NCI-H526 treated with DMSO at 0.1 percent for 48 hours (cell line): ENCODE results near the gene NDOR1.
"Not testable (repeated sequence)": the region's sequence is repeated elsewhere in the genome, so short reads cannot be mapped to it uniquely, and the experiment has no call there.

Experiments used
- DNase-seq: peaks from one replicate; lab custom pipeline; 2025; lab: John Stamatoyannopoulos, UW

The NDOR1 gene

GRCh38 chr9:137231372-137232039 lies 26.0 kb downstream of the NDOR1 start:
- no peak for DNase-seq

- no peak for DNase-seq
These were observed 26.6 kb downstream of the NDOR1 start for GRCh38 chr9:137232101-137232500.

DNA sequence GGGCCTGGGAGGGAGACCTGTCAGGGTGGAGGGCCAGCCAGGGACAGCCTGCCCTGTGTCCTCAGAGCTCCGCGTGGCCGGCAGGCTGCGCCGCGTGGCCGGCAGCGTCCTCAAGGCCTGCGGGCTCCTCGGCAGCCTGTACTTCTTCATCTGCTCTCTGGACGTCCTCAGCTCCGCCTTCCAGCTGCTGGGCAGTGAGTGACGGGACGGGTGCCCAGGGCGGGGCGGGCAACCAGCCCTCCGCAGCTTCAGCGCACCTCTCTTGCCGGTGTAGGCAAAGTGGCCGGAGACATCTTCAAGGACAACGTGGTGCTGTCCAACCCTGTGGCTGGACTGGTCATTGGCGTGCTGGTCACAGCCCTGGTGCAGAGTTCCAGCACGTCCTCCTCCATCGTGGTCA lies 27.0 kb downstream of the NDOR1 start:
- no peak for DNase-seq

GRCh38 chr9:137233143-137233980 lies 27.9 kb downstream of the NDOR1 start:
- no peak for DNase-seq

GRCh38 chr9:137234055-137234697 lies 28.7 kb downstream of the NDOR1 start:
- DNase-seq: no peak

GRCh38 chr9:137234758-137235423 lies 29.4 kb downstream of the NDOR1 start:
- no peak for DNase-seq

GRCh38 chr9:137235424-137236237 lies 30.1 kb downstream of the NDOR1 start:
- no peak for DNase-seq

- peak; percentile 12 for DNase-seq
These were observed 30.9 kb downstream of the NDOR1 start for GRCh38 chr9:137236238-137236935.

GRCh38 chr9:137236936-137237421 lies 31.5 kb downstream of the NDOR1 start:
- no peak for DNase-seq

DNA sequence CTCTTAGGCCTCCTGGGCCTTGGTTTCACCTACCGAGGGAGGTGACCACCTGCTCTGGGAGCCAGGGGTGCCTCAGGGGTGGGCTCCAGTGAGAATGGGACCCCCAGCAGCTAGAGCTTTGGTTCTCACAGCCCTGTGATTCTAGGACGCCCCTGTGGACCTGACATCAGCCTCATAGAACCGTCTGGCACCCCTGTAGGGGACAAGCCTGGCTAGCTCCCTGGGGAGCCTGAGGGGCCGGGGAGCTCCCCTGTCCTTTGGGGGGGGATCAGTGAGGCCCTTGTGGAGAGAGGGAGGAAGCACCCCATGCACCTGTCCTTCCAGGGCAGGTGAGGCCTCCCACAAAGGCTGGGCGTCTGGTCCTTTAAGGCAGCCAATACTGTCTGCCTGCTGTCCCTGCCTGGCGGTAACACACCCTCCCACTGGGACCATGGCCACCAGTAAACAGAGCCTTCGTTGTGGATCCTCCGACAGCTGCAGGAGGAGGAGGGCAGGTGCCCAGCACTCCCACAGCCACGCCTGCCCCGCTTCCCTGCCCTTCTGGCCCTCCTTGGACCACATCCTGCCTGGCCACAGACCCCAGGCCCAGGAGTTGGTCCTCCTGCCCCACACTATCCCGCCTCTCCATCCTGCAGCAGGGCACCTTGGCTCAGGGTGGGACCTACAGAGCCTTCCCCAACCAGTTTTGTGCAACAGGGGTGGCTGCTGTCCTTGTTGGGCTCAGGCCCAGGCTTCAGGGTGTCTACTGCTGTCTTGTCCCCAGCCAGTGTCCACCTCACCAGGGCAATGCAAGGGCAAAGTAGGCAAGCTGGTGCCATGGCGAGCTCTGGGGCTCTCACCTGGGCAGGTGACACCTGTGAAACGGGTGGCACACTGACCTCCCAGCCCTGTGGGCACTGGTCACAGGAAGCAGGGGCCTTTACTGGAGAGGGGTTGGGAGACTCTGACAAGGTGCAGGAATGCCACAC lies 32.5 kb downstream of the NDOR1 start:
- peak; percentile 12 for DNase-seq

- DNase-seq: not testable (repeated sequence)
These were observed 34.2 kb downstream of the NDOR1 start for GRCh38 chr9:137239541-137240200.

GRCh38 chr9:137240318-137240840 lies 34.9 kb downstream of the NDOR1 start:
- DNase-seq: no peak

GRCh38 chr9:137240841-137241489 lies 35.5 kb downstream of the NDOR1 start, which contains the start of gene TUBB4B:
TUBB4B (plus strand) TSS chr9:137241287; CDS start chr9:137241361, 74 bp downstream.
- DNase-seq: peak; percentile 98

DNA sequence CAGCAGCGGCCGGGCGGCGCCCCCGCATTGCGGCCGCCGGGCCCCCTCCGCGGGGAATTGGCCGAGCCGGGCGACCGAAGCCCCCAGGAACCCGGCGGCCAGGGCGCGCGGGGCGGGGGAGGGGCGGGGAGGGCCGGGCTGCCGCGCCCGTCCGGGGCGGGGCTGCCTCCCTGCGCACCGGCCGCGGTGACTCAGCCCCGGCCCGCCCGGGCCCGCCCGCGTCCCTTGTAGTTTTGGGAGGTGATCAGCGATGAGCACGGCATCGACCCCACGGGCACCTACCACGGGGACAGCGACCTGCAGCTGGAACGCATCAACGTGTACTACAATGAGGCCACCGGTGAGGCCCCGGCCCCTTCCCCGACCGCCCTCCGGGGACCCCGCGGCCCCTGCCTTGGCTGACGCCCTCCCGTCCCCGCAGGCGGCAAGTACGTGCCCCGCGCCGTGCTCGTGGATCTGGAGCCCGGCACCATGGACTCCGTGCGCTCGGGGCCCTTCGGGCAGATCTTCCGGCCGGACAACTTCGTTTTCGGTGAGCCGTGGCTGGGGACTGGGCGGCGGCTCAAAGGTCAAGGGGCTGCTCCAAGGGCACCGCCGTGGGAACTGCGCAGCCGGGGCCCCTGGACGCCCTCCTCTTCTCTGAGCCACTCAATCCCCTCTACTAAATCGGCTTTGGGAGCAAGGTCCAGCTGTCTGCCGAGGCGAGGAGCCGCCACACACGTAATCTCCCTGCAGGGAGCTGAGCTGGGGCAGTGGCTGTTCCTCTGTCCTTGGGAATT lies 36.2 kb downstream of the NDOR1 start:
- no peak for DNase-seq

DNA sequence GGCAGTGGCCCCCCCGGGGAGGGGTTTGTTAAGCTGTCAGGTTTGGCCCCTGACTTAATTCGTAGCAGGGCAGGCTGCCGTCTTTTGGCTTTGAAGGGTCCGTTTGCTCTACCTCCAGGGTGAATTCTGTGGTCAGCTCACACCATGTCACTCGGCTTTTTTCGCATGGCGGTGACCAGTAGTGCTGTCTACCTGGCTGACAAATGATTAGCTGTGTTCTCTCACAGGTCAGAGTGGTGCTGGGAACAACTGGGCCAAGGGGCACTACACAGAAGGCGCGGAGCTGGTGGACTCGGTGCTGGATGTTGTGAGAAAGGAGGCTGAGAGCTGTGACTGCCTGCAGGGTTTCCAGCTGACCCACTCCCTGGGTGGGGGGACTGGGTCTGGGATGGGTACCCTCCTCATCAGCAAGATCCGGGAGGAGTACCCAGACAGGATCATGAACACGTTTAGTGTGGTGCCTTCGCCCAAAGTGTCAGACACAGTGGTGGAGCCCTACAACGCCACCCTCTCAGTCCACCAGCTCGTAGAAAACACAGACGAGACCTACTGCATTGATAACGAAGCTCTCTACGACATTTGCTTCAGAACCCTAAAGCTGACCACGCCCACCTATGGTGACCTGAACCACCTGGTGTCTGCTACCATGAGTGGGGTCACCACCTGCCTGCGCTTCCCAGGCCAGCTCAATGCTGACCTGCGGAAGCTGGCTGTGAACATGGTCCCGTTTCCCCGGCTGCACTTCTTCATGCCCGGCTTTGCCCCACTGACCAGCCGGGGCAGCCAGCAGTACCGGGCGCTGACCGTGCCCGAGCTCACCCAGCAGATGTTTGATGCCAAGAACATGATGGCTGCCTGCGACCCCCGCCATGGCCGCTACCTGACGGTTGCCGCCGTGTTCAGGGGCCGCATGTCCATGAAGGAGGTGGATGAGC lies 37.0 kb downstream of the NDOR1 start:
- no peak for DNase-seq

- not testable (repeated sequence) for DNase-seq
These were observed 37.7 kb downstream of the NDOR1 start for GRCh38 chr9:137243266-137243625.
